Measurements from ENCODE around the gene NKX1-2. TPM values are rescaled to one million over a fixed set of nuclear protein-coding genes. Genes with fewer than 3 reads are reported as not detected.

Gene NKX1-2
- polyA plus RNA-seq, 1 of the 3 experiments (the other 2 are of a cell fraction), result not detected

- no peaks in the 10 kb centered on the region for H3K79me2 ChIP-seq (ENCODE audit: insufficient read depth)
- H4K20me1 ChIP-seq (ENCODE audit: insufficient read depth), result no peaks in the 10 kb centered on the region
- H2AFZ ChIP-seq (ENCODE audit: low read depth), result no peak overlapping the region
- no peaks in the 10 kb centered on the region for H3F3A ChIP-seq (replicated peaks; ENCODE audit: insufficient read depth)
- H3K4me1 ChIP-seq (ENCODE audit: control insufficient read depth in 1 of 2, insufficient read depth in 2 of 2, low read depth in 1 of 2, low read length in 1 of 2), result no peaks in the 10 kb centered on the region
- no peaks in the 10 kb centered on the region for H3K9me2 ChIP-seq
- H3K4me2 ChIP-seq, result no peak overlapping the region
- 90% methylated on average over 6 of the region's 6 CpGs for WGBS (ENCODE audit: low lambda C conversion rate)
- H3K36me3 ChIP-seq (replicated peaks in 1 of 2; ENCODE audit: control insufficient read depth in 1 of 2, insufficient read depth in 2 of 2, low read length in 1 of 2), result peaks cover 0 to 6% of the 10 kb centered on the region in 2 experiments
- no peak overlapping the region for H3K9ac ChIP-seq
- POLR2A ChIA-PET, result no interaction called here
- CTCF ChIA-PET, result no interaction called here
- no peaks in the 10 kb centered on the region for H3K27me3 ChIP-seq (ENCODE audit: insufficient read depth)
- no peaks in the 10 kb centered on the region for H3K9me3 ChIP-seq
- DNase-seq, result no peak
- TF ChIP-seq TCF12 (IDR thresholded peaks at IDR 0.05), result no peak
- TF ChIP-seq IRF3 (IDR thresholded peaks at IDR 0.05; ENCODE audit: low read depth, low read length), result no peak
- TF ChIP-seq EP300 (IDR thresholded peaks at IDR 0.05; ENCODE audit: borderline replicate concordance in 1 of 2, low read depth in 1 of 2, low read length in 1 of 2), result no peak
- TF ChIP-seq ZBTB33 (IDR thresholded peaks at IDR 0.05; ENCODE audit: borderline replicate concordance, low read depth), result no peak
- no peak for TF ChIP-seq FOSL2 (IDR thresholded peaks at IDR 0.05; ENCODE audit: borderline replicate concordance, low read depth)
- H3K27ac ChIP-seq (ENCODE audit: low read depth in 2 of 2, low read length in 1 of 2), result no peak overlapping the region
- no peak overlapping the region for H3K4me3 ChIP-seq (ENCODE audit: low read depth in 2 of 2, low read length in 1 of 2)
These were observed 36.8 kb upstream of the NKX1-2 start for GRCh38 chr10:124486635-124487034.

- Histone ChIP-seq H3F3A (replicated peaks; ENCODE audit: insufficient read depth) (no peaks in the 10 kb centered on the region), H2AFZ (ENCODE audit: low read depth) (no peak overlapping the region), H3K4me3 (ENCODE audit: low read depth in 2 of 2, low read length in 1 of 2) (no peak overlapping the region), H3K27me3 (ENCODE audit: insufficient read depth) (no peaks in the 10 kb centered on the region), H4K20me1 (ENCODE audit: insufficient read depth) (no peaks in the 10 kb centered on the region), H3K36me3 (replicated peaks in 1 of 2; ENCODE audit: control insufficient read depth in 1 of 2, insufficient read depth in 2 of 2, low read length in 1 of 2) (peaks cover 0 to 3% of the 10 kb centered on the region in 2 experiments), H3K4me2 (no peak overlapping the region), H3K9me3 (no peaks in the 10 kb centered on the region), H3K27ac (ENCODE audit: low read depth in 2 of 2, low read length in 1 of 2) (no peak overlapping the region), H3K9me2 (no peaks in the 10 kb centered on the region), H3K9ac (no peak overlapping the region), H3K4me1 (ENCODE audit: control insufficient read depth in 1 of 2, insufficient read depth in 2 of 2, low read depth in 1 of 2, low read length in 1 of 2) (peaks cover 0 to 5% of the 10 kb centered on the region in 2 experiments; a peak in 1 of 4 replicates), H3K79me2 (ENCODE audit: insufficient read depth) (no peaks in the 10 kb centered on the region)
- WGBS (ENCODE audit: low lambda C conversion rate), result 100% methylated on average over 2 of the region's 2 CpGs
- no peak for TF ChIP-seq POLR2AphosphoS5 (IDR thresholded peaks at IDR 0.05; ENCODE audit: low read depth, low read length)
- no peak for TF ChIP-seq RAD21 (IDR thresholded peaks at IDR 0.05; ENCODE audit: low read length)
- TF ChIP-seq TEAD4 (IDR thresholded peaks at IDR 0.05; ENCODE audit: borderline replicate concordance, insufficient read depth), result no peak
- TF ChIP-seq CHD2 (IDR thresholded peaks at IDR 0.05; ENCODE audit: low read length, partially characterized antibody), result no peak
- TF ChIP-seq FOSL2 (IDR thresholded peaks at IDR 0.05; ENCODE audit: borderline replicate concordance, low read depth), result no peak
- TF ChIP-seq CTCF (IDR thresholded peaks at IDR 0.05), result no peak
- TF ChIP-seq TCF12 (IDR thresholded peaks at IDR 0.05), result no peak
- no peak for TF ChIP-seq RCOR1 (IDR thresholded peaks at IDR 0.05; ENCODE audit: low read length)
- no peak for TF ChIP-seq MAX (IDR thresholded peaks at IDR 0.05; ENCODE audit: low read depth)
- TF ChIP-seq GATA2 (CRISPR knock-in tag; IDR thresholded peaks at IDR 0.05), result no peak
- no peak for TF ChIP-seq FOXJ3 (CRISPR knock-in tag; IDR thresholded peaks at IDR 0.05)
- TF ChIP-seq PBX3 (IDR thresholded peaks at IDR 0.05), result no peak
- TF ChIP-seq FOXM1 (IDR thresholded peaks at IDR 0.05; ENCODE audit: low read depth), result no peak
- no peak for TF ChIP-seq YY1 (IDR thresholded peaks at IDR 0.05; ENCODE audit: low read depth)
- TF ChIP-seq MEF2A (IDR thresholded peaks at IDR 0.05; ENCODE audit: borderline replicate concordance, low read depth), result no peak
- ChIA-PET CTCF (interaction anchor here (0.7 kb wide), 1 partner anchor 11 kb away, joined by 3 read pairs; no protein-coding TSS in a partner anchor), POLR2A (interaction anchor here (0.6 kb wide), 1 partner anchor 272 kb away, joined by 3 read pairs; no protein-coding TSS in a partner anchor)
- DNase-seq, result no peak
These were observed 34.8 kb upstream of the NKX1-2 start for GRCh38 chr10:124484661-124485060.

All from SK-N-SH (cell line).